HEK293 (cell line): ENCODE data around the gene TFDP1.

ENCODE experiments used
- CTCF ChIP-seq: fragments of 450-650 bp; formaldehyde crosslinking; IDR thresholded peaks from 2 replicates; pipeline ENCODE4 v1.5.1; 2016; ENCODE audit warnings: missing biosample characterization, missing genetic modification characterization
- ELK4 ChIP-seq: IDR thresholded peaks from 2 replicates; pipeline ENCODE4 v1.6.1; 2011; ENCODE audit warnings: mild to moderate bottlenecking, low read depth, low read length, borderline replicate concordance
- HOXA7 ChIP-seq: sonication (generic); formaldehyde crosslinking; IDR thresholded peaks from 2 replicates; pipeline ENCODE4 v1.8.1; 2022; ENCODE audit warnings: missing genetic modification reagents, borderline replicate concordance
- YY1 ChIP-seq: fragments of 450-650 bp; formaldehyde crosslinking; IDR thresholded peaks from 2 replicates; pipeline ENCODE4 v1.5.1; 2018; ENCODE audit warnings: missing biosample characterization, missing genetic modification characterization
- ZFP41 ChIP-seq: fragments of 450-650 bp; formaldehyde crosslinking; IDR thresholded peaks from 2 replicates; pipeline ENCODE4 v1.5.1; 2016; ENCODE audit warnings: missing biosample characterization, missing genetic modification characterization, borderline replicate concordance
- ZNF174 ChIP-seq: fragments of 450-650 bp; formaldehyde crosslinking; IDR thresholded peaks from 2 replicates; pipeline ENCODE4 v1.5.0; 2017; ENCODE audit warnings: missing biosample characterization, mild to moderate bottlenecking, missing genetic modification characterization
- ZNF335 ChIP-seq: fragments of 450-650 bp; formaldehyde crosslinking; conservative IDR thresholded peaks from 2 replicates; pipeline ENCODE4 v1.5.1; 2016; ENCODE audit warnings: missing biosample characterization, missing genetic modification characterization
- ZNF626 ChIP-seq: fragments of 450-650 bp; sonication (Bioruptor Pico); formaldehyde crosslinking; IDR thresholded peaks from 2 replicates; pipeline ENCODE4 v1.5.1; 2018; ENCODE audit warnings: missing biosample characterization, missing genetic modification characterization, inconsistent platforms

- no peak for TF ChIP-seq ZNF174 (tag by site-specific recombination)
- no peak for TF ChIP-seq ZNF335
- TF ChIP-seq ZNF626 (tag by site-specific recombination), result no peak
- no peak for TF ChIP-seq CTCF (tag by site-specific recombination)
- TF ChIP-seq ZFP41 (tag by site-specific recombination), result no peak
- TF ChIP-seq HOXA7 (CRISPR knock-in tag), result no peak
- no peak for TF ChIP-seq ELK4
- no peak for TF ChIP-seq YY1
These were observed 53.7 kb downstream of the TFDP1 start for GRCh38 chr13:113638173-113638746.
